ENCODE results near the gene UGT8.

UGT8 gene

DNA sequence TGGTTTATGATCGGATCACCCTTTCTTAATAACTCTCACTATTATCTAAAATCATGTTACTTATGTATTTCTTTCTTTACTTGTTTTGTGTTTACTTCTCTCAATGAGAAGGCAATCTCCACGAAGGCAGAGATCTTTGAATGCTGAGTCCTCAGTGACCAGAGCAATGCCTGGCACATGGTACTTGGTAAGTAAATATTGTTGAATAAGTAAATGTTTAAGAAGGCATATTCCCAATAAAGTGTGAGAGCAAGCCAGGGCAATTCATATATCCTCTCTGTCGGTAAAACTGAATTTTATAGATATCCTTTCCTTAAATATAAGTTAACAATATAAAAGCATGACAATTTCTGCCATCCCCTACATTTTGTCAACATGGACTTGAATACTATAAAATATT, 94.4 kb downstream of the UGT8 start:
- no peak for ATAC-seq

- no peak for ATAC-seq
Measured at GRCh38 chr4:114694770-114695169, 96.2 kb downstream of the UGT8 start.

GRCh38 chr4:114698231-114698630, 99.6 kb downstream of the UGT8 start:
- no peak for ATAC-seq

- ATAC-seq, result no peak
Measured at GRCh38 chr4:114701491-114701890, 102.9 kb downstream of the UGT8 start.

DNA sequence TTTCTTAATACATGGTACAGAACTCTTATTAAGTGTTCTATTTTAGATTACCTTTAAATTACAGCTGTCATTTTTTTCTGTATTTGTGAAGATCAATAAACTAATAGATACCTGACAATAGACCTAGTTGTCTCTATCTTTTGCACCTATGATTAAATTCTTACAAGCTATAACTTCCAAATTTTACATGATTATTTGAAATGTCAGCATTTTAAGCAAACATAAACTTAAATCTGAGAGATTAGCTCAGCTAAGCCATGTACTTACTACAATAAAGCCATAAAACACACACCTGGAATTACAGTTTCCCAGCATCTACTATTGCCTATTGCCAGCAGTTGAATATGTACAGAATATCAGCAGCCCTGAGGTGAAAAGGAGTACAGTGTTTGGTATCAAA, 118.8 kb downstream of the UGT8 start:
- no peak for ATAC-seq

GRCh38 chr4:114725066-114725465, 126.5 kb downstream of the UGT8 start:
- ATAC-seq, result no peak

DNA sequence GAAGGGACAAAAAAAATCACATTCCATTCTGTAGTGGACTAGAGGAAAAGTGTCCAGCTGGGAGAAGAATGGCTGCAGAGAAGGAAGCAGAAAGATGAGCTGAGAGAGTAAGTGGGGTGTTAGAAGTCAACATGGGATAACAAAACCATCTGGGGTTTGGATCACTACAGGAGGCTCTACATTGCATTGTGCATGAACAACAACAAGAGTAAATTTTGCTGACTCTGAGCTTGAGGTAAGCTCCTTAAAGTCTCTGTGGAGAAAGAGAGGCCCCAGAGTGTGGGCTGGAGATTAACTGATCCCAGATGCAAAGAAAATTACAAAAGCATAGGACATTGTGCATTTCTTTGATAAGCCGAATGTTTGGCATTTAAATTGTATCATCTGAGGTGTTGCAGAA, 128.9 kb downstream of the UGT8 start:
- no peak for ATAC-seq

Measured in activated CD4-positive, CD25-positive, alpha-beta regulatory T cell treated with anti-CD3 and anti-CD28 coated beads, Interleukin-2, amount 50 U/mL, for 24 hours (primary cell).